Neutrophil (primary cell): Measurements from ENCODE around the gene BANP.
A peak's percentile ranks its signal among the peaks of the same experiment; 100 is the strongest.

Experiments used
- H3K27ac ChIP-seq: fragments of 200-600 bp; sonication (generic); 2 replicates; pipeline ENCODE4 v1.5.1; 2016; ENCODE audit warnings: mild to moderate bottlenecking, moderate library complexity
- H3K27me3 ChIP-seq: fragments of 200-600 bp; sonication (generic); 2 replicates; pipeline ENCODE4 v1.6.0; 2016; ENCODE audit warnings: mild to moderate bottlenecking
- H3K36me3 ChIP-seq: fragments of 200-600 bp; sonication (generic); 2 replicates; pipeline ENCODE4 v1.5.1; 2017
- H3K4me1 ChIP-seq, 2 experiments: fragments of 200-600 bp in 1 of 2; sonication (generic) in 1 of 2; 1 replicate in 1 of 2; 2 replicates in 1 of 2; pipeline versions ENCODE4 v1.5.1 to v1.6.1; 2013 to 2016; ENCODE audit warnings: low read depth in 1 of 2, low read length in 1 of 2, mild to moderate bottlenecking in 1 of 2, moderate library complexity in 1 of 2; ENCODE audit not compliant: control insufficient read depth in 1 of 2, insufficient read depth in 1 of 2
- H3K4me3 ChIP-seq, 2 experiments: fragments of 200-600 bp in 1 of 2; sonication (generic) in 1 of 2; 1 replicate in 1 of 2; 2 replicates in 1 of 2; pipeline ENCODE4 v1.5.1; 2013 to 2016; ENCODE audit warnings: low read depth in 1 of 2, low read length in 1 of 2, mild to moderate bottlenecking in 1 of 2, moderate library complexity in 1 of 2
- H3K9me3 ChIP-seq: fragments of 200-600 bp; sonication (generic); 2 replicates; pipeline ENCODE4 v1.5.1; 2016
- TF ChIP-seq, protein P1 (sequence below): fragments of 200-600 bp; sonication (generic); IDR thresholded peaks from 2 replicates; pipeline ENCODE4 v1.5.1; 2016; ENCODE audit warnings: antibody characterized with exemption

The BANP gene

DNA sequence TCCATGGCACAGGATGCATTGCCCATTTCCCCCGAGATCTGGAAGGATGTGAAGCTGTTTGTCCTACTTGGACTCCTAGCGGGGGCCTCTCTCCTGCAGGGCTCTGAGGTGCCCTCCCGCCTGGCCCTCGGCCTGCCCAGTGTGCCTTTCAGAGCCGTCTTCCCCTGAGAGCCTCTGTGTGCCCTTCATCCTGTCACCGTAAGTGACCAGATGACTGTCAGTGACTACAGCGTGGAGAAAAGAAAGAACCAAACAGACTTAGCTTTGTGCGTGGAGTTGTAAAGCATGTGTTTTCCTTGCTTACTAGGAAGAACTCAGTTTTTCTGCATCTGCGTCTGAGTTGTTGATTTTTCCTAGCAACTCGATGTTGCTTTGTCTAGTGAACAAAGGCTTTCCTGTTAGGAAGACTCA is 56.1 kb downstream of the BANP start:
- TF ChIP-seq, protein P1, sequence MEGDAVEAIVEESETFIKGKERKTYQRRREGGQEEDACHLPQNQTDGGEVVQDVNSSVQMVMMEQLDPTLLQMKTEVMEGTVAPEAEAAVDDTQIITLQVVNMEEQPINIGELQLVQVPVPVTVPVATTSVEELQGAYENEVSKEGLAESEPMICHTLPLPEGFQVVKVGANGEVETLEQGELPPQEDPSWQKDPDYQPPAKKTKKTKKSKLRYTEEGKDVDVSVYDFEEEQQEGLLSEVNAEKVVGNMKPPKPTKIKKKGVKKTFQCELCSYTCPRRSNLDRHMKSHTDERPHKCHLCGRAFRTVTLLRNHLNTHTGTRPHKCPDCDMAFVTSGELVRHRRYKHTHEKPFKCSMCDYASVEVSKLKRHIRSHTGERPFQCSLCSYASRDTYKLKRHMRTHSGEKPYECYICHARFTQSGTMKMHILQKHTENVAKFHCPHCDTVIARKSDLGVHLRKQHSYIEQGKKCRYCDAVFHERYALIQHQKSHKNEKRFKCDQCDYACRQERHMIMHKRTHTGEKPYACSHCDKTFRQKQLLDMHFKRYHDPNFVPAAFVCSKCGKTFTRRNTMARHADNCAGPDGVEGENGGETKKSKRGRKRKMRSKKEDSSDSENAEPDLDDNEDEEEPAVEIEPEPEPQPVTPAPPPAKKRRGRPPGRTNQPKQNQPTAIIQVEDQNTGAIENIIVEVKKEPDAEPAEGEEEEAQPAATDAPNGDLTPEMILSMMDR, result no peak

GRCh38 chr16:88008840-88009239 is 57.6 kb downstream of the BANP start:
- H3K36me3 ChIP-seq, result peaks cover 79% of the 10 kb centered on the region
- H3K4me1 ChIP-seq, result peaks cover 8 to 11% of the 10 kb centered on the region in 2 experiments
- no peaks in the 10 kb centered on the region for H3K9me3 ChIP-seq
- TF ChIP-seq, protein P1, result no peak
- peak overlapping the region; percentile 46 for H3K27ac ChIP-seq
- no peak overlapping the region for H3K4me3 ChIP-seq
- H3K27me3 ChIP-seq, result no peaks in the 10 kb centered on the region

More for the DNA sequence above, 56.1 kb downstream of the BANP start:
- no peaks in the 10 kb centered on the region for H3K27me3 ChIP-seq
- H3K4me1 ChIP-seq, result peaks cover 8 to 11% of the 10 kb centered on the region in 2 experiments
- peaks cover 71% of the 10 kb centered on the region for H3K36me3 ChIP-seq
- H3K4me3 ChIP-seq, result no peak overlapping the region
- H3K27ac ChIP-seq, result no peak overlapping the region
- H3K9me3 ChIP-seq, result no peaks in the 10 kb centered on the region

DNA sequence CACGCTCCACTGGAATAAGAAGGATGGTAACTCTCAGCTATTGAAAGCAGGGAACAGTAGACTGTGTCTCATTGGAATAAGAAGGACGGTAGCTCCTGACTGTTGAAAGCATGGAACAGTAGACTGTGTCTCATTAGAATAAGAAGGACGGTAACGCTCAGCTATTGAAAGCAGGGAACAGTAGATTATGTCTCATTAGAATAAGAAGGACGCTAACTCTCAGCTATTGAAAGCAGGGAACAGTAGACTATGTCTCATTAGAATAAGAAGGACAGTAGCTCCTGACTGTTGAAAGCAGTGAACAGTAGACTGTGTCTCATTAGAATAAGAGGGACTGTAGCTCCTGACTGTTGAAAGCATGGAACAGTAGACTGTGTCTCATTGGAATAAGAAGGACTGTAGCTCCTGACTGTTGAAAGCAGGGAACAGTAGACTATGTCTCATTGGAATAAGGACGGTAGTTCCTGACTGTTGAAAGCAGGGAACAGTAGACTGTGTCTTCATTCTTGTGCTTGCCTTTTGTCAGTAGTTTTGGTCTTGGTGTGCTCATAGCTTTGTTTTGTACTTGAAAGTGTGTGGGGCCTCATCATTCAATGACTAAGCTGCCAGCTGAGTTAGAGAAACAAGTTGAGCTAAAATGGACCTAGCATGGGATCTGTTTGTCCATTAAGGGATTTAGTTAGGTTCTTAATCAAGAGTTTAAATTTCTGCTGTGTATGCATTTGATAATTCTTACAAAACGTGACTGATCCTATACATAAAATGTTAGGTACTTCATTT is 58.5 kb downstream of the BANP start:
- peaks cover 77% of the 10 kb centered on the region for H3K36me3 ChIP-seq
- no peaks in the 10 kb centered on the region for H3K27me3 ChIP-seq
- no peaks in the 10 kb centered on the region for H3K9me3 ChIP-seq
- no peak overlapping the region for H3K4me3 ChIP-seq
- TF ChIP-seq, protein P1, result no peak
- H3K4me1 ChIP-seq, result peaks cover 8 to 11% of the 10 kb centered on the region in 2 experiments
- H3K27ac ChIP-seq, result peak overlapping the region; percentile 46

GRCh38 chr16:88010343-88010967 is 59.2 kb downstream of the BANP start:
- Histone ChIP-seq H3K4me1 (peaks cover 2 to 4% of the 10 kb centered on the region in 2 experiments), H3K27ac (no peak overlapping the region), H3K9me3 (no peaks in the 10 kb centered on the region), H3K27me3 (no peaks in the 10 kb centered on the region), H3K36me3 (peaks cover 78% of the 10 kb centered on the region), H3K4me3 (no peak overlapping the region)
- TF ChIP-seq, protein P1, result no peak

GRCh38 chr16:88010968-88011483 is 59.8 kb downstream of the BANP start:
- Histone ChIP-seq H3K36me3 (peaks cover 80% of the 10 kb centered on the region), H3K9me3 (no peaks in the 10 kb centered on the region), H3K4me1 (no peaks in the 10 kb centered on the region), H3K4me3 (no peak overlapping the region), H3K27ac (no peak overlapping the region), H3K27me3 (no peaks in the 10 kb centered on the region)
- TF ChIP-seq, protein P1, result no peak
